Activated CD8-positive, alpha-beta T cell treated with anti-CD3 and anti-CD28 coated beads for 36 hours (primary cell): ENCODE results near the gene TSC2. TPM values are rescaled to one million over a fixed set of nuclear protein-coding genes. Genes with fewer than 3 reads are reported as not detected.
"Not testable (repeated sequence)": the region's sequence is repeated elsewhere in the genome, so short reads cannot be mapped to it uniquely, and the experiment has no call there.

Source experiments
- ATAC-seq: fragments of 200-7000 bp; cut with Tn5 transposase; one replicate; pipeline ENCODE4 v1.10.0; 2021; ENCODE audit warnings: mild to moderate bottlenecking, moderate library complexity
- CTCF ChIA-PET: fragments of 350-600 bp; sonication (Branson Sonifier 250); formaldehyde crosslinking; loops from one replicate; lab custom pipeline; 2021; ENCODE audit warnings: antibody characterized with exemption; lab: Charles Lee
- POLR2A ChIA-PET: fragments of 350-600 bp; sonication (Branson Sonifier 250); formaldehyde crosslinking; loops from one replicate; lab custom pipeline; 2021; ENCODE audit warnings: antibody characterized with exemption; lab: Charles Lee
- DNase-seq: peaks from one replicate; pipeline ENCODE4 v3.0.0-alpha.2; 2020
- H3K27ac Mint-ChIP-seq: one replicate; pipeline ENCODE4 v1.8.0; 2021; ENCODE audit warnings: mild to moderate bottlenecking, mixed read lengths
- H3K27me3 Mint-ChIP-seq: one replicate; pipeline ENCODE4 v1.8.0; 2021; ENCODE audit warnings: mixed read lengths
- H3K36me3 Mint-ChIP-seq: one replicate; pipeline ENCODE4 v1.8.0; 2021; ENCODE audit warnings: low read depth, mixed read lengths
- H3K4me1 Mint-ChIP-seq: one replicate; pipeline ENCODE4 v1.8.0; 2021; ENCODE audit warnings: low read depth, mixed read lengths
- H3K4me3 Mint-ChIP-seq: one replicate; pipeline ENCODE4 v1.8.0; 2021; ENCODE audit warnings: mild to moderate bottlenecking, moderate library complexity, mixed read lengths
- H3K9me3 Mint-ChIP-seq: one replicate; pipeline ENCODE4 v1.8.0; 2021; ENCODE audit warnings: mixed read lengths
- CTCF ChIP-seq: fragments of 200-600 bp; IDR thresholded peaks from one replicate; pipeline ENCODE4 v1.8.0; 2022; ENCODE audit warnings: antibody characterized with exemption, mild to moderate bottlenecking
- intact Hi-C: fragments of 100-400 bp; cut with micrococcal nuclease; formaldehyde crosslinking; loops from one replicate; pipeline ENCODE4 v1.10.0; 2022
- total RNA-seq, 2 experiments: library from RNA; stranded (reverse); gene quantifications; one replicate each; pipeline ENCODE4 v1.2.3, GENCODE V29; 2021

TSC2 gene
- total RNA-seq, 2 experiments from 2014 or later: 54.4 to 57.3 TPM

GRCh38 chr16:2033057-2033908, 14.5 kb upstream of the TSC2 start:
- H3K36me3 Mint-ChIP-seq: no peaks in the 10 kb centered on the region
- no peaks in the 10 kb centered on the region for H3K9me3 Mint-ChIP-seq
- H3K27me3 Mint-ChIP-seq: no peaks in the 10 kb centered on the region
- peak; percentile 37 for ATAC-seq
- DNase-seq: peak; percentile 29
- H3K4me1 Mint-ChIP-seq: no peaks in the 10 kb centered on the region
- no peak for TF ChIP-seq CTCF
- CTCF ChIA-PET: interaction anchor here (1.0 kb wide), 1 partner anchor 11 kb away, joined by 3 read pairs; no protein-coding TSS in a partner anchor
- intact Hi-C loops: no loop called here
- POLR2A ChIA-PET: interaction anchor here (0.7 kb wide), 1 partner anchor 106 kb away, joined by 3 read pairs; no protein-coding TSS in a partner anchor
- no peak overlapping the region for H3K27ac Mint-ChIP-seq
- H3K4me3 Mint-ChIP-seq: no peak overlapping the region

- H3K4me3 Mint-ChIP-seq, POLR2A ChIA-PET, H3K36me3 Mint-ChIP-seq, H3K9me3 Mint-ChIP-seq, H3K27ac Mint-ChIP-seq, intact Hi-C loops, H3K27me3 Mint-ChIP-seq, H3K4me1 Mint-ChIP-seq, DNase-seq: not testable (repeated sequence)
- CTCF ChIA-PET: interaction anchor here (1.0 kb wide), 1 partner anchor 12 kb away, joined by 3 read pairs; no protein-coding TSS in a partner anchor
- peak; percentile 18 for ATAC-seq
These were observed 13.7 kb upstream of the TSC2 start for GRCh38 chr16:2033909-2034695.

- DNase-seq (no peak), ATAC-seq (no peak)
- CTCF ChIA-PET: no interaction called here
- Mint-ChIP-seq H3K4me1 (no peaks in the 10 kb centered on the region), H3K4me3 (no peak overlapping the region), H3K27ac (no peak overlapping the region), H3K9me3 (no peaks in the 10 kb centered on the region), H3K36me3 (no peaks in the 10 kb centered on the region), H3K27me3 (no peaks in the 10 kb centered on the region)
- POLR2A ChIA-PET: no interaction called here
- no peak for TF ChIP-seq CTCF
- intact Hi-C loops: no loop called here
These were observed 12.9 kb upstream of the TSC2 start for GRCh38 chr16:2034696-2035430.

- CTCF ChIA-PET: interaction anchor here (0.8 kb wide), 1 partner anchor 13 kb away, joined by 3 read pairs; no protein-coding TSS in a partner anchor
- intact Hi-C loops: no loop called here
These were observed 12.2 kb upstream of the TSC2 start for GRCh38 chr16:2035431-2036199.

More at GRCh38 chr16:2035431-2036199, 12.2 kb upstream of the TSC2 start:
- Mint-ChIP-seq H3K4me3 (no peak overlapping the region), H3K4me1 (no peaks in the 10 kb centered on the region), H3K36me3 (no peaks in the 10 kb centered on the region), H3K27ac (no peak overlapping the region), H3K9me3 (no peaks in the 10 kb centered on the region), H3K27me3 (no peaks in the 10 kb centered on the region)
- DNase-seq: no peak
- no peak for TF ChIP-seq CTCF
- POLR2A ChIA-PET: no interaction called here
- no peak for ATAC-seq
